HepG2 (cell line): Measurements from ENCODE around the gene ZNF563.

Experiments used
- NONO ChIP-seq, 2 experiments: fragments of 450-650 bp in 1 of 2; sonication (generic) in 1 of 2; formaldehyde crosslinking in 1 of 2; IDR thresholded peaks in 1 of 2; conservative IDR thresholded peaks in 1 of 2; 2 replicates each; pipeline versions ENCODE4 v1.6.1 to v1.8.0; 2017 to 2022; ENCODE audit warnings: mild to moderate bottlenecking in 1 of 2, missing genetic modification reagents in 1 of 2, moderate library complexity in 1 of 2
- TARDBP ChIP-seq: sonication (generic); formaldehyde crosslinking; IDR thresholded peaks from 2 replicates; pipeline ENCODE4 v1.8.0; 2022; ENCODE audit warnings: mild to moderate bottlenecking, missing genetic modification reagents

DNA sequence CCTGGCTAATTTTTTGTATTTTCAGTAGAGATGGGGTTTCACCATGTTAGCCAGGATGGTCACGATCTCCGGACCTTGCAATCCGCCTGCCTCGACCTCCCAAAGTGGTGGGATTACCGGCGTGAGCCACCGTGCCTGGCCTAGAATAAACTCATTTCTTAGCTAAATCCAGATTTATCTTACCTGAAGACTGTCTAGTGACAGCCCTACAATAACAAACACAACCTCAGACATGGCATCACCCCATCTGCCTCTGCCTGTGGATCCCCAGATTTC is 43.7 kb downstream of the ZNF563 start:
- TF ChIP-seq NONO (IDR thresholded peaks at IDR 0.05) (no peak), NONO (CRISPR knock-in tag; conservative IDR thresholded peaks at IDR 0.05) (no peak), TARDBP (CRISPR knock-in tag) (no peak)
